Measurements from ENCODE around the gene COL21A1.

Gene COL21A1

GRCh38 chr6:56162081-56162480 is 85.3 kb downstream of the COL21A1 start:
- no peaks in the 10 kb centered on the region for H3K79me2 ChIP-seq (ENCODE audit: low read length)
- no peaks in the 10 kb centered on the region for H3K27me3 ChIP-seq (ENCODE audit: low read depth, low read length)
- H3K9me3 ChIP-seq (ENCODE audit: insufficient read depth, low read length): no peaks in the 10 kb centered on the region
- no peaks in the 10 kb centered on the region for H3K36me3 ChIP-seq (replicated peaks; ENCODE audit: low read depth, low read length)
- no peak overlapping the region; the same call in 1 of the 2 replicates for H2AFZ ChIP-seq (ENCODE audit: low read depth, low read length)
- no peak overlapping the region for H3K4me3 ChIP-seq (ENCODE audit: low read length)
- H3K4me2 ChIP-seq (ENCODE audit: low read length): no peak overlapping the region
- no peak overlapping the region for H3K27ac ChIP-seq (ENCODE audit: low read length)
- no peaks in the 10 kb centered on the region for H3K4me1 ChIP-seq (ENCODE audit: low read length)
- H4K20me1 ChIP-seq (ENCODE audit: insufficient read depth, low read length): no peaks in the 10 kb centered on the region
- no peak overlapping the region for H3K9ac ChIP-seq (ENCODE audit: low read length)
- TF ChIP-seq CTCF (IDR thresholded peaks at IDR 0.05; ENCODE audit: low read depth, low read length) (no peak), EZH2phosphoT487 (IDR thresholded peaks at IDR 0.05; ENCODE audit: low read depth) (no peak)

- H3K4me2 ChIP-seq (ENCODE audit: low read length): no peak overlapping the region
- H3K27me3 ChIP-seq (ENCODE audit: low read depth, low read length): no peaks in the 10 kb centered on the region
- TF ChIP-seq EZH2phosphoT487 (IDR thresholded peaks at IDR 0.05; ENCODE audit: low read depth) (no peak), CTCF (IDR thresholded peaks at IDR 0.05; ENCODE audit: low read depth, low read length) (no peak)
These were observed 86.9 kb downstream of the COL21A1 start for GRCh38 chr6:56160489-56160888.

GRCh38 chr6:56158571-56158970 is 88.8 kb downstream of the COL21A1 start:
- no peak for TF ChIP-seq CTCF (IDR thresholded peaks at IDR 0.05; ENCODE audit: low read depth, low read length)
- no peak for TF ChIP-seq EZH2phosphoT487 (IDR thresholded peaks at IDR 0.05; ENCODE audit: low read depth)
- no peak overlapping the region for H3K27ac ChIP-seq (ENCODE audit: low read length)
- H3K27me3 ChIP-seq (ENCODE audit: low read depth, low read length): no peaks in the 10 kb centered on the region
- H4K20me1 ChIP-seq (ENCODE audit: insufficient read depth, low read length): no peaks in the 10 kb centered on the region
- H3K9ac ChIP-seq (ENCODE audit: low read length): no peak overlapping the region
- no peaks in the 10 kb centered on the region for H3K36me3 ChIP-seq (replicated peaks; ENCODE audit: low read depth, low read length)
- H2AFZ ChIP-seq (ENCODE audit: low read depth, low read length): no peak overlapping the region
- H3K79me2 ChIP-seq (ENCODE audit: low read length): no peaks in the 10 kb centered on the region
- H3K9me3 ChIP-seq (ENCODE audit: insufficient read depth, low read length): peaks cover 4% of the 10 kb centered on the region; the same call in 1 of the 2 replicates
- no peak overlapping the region for H3K4me3 ChIP-seq (ENCODE audit: low read length)
- H3K4me2 ChIP-seq (ENCODE audit: low read length): no peak overlapping the region
- H3K4me1 ChIP-seq (ENCODE audit: low read length): no peaks in the 10 kb centered on the region

More at GRCh38 chr6:56160489-56160888, 86.9 kb downstream of the COL21A1 start:
- Histone ChIP-seq H3K4me1 (ENCODE audit: low read length) (no peaks in the 10 kb centered on the region), H3K36me3 (replicated peaks; ENCODE audit: low read depth, low read length) (no peaks in the 10 kb centered on the region), H4K20me1 (ENCODE audit: insufficient read depth, low read length) (no peaks in the 10 kb centered on the region), H2AFZ (ENCODE audit: low read depth, low read length) (no peak overlapping the region), H3K27ac (ENCODE audit: low read length) (no peak overlapping the region), H3K9me3 (ENCODE audit: insufficient read depth, low read length) (no peaks in the 10 kb centered on the region), H3K79me2 (ENCODE audit: low read length) (no peaks in the 10 kb centered on the region), H3K4me3 (ENCODE audit: low read length) (no peak overlapping the region), H3K9ac (ENCODE audit: low read length) (no peak overlapping the region)

GRCh38 chr6:56156643-56157042 is 90.7 kb downstream of the COL21A1 start:
- Histone ChIP-seq H3K4me2 (ENCODE audit: low read length) (no peak overlapping the region), H3K4me3 (ENCODE audit: low read length) (no peak overlapping the region), H3K4me1 (ENCODE audit: low read length) (no peaks in the 10 kb centered on the region), H3K79me2 (ENCODE audit: low read length) (no peaks in the 10 kb centered on the region), H3K27me3 (ENCODE audit: low read depth, low read length) (no peaks in the 10 kb centered on the region), H3K36me3 (replicated peaks; ENCODE audit: low read depth, low read length) (no peaks in the 10 kb centered on the region), H3K27ac (ENCODE audit: low read length) (no peak overlapping the region), H3K9ac (ENCODE audit: low read length) (no peak overlapping the region), H2AFZ (ENCODE audit: low read depth, low read length) (no peak overlapping the region), H4K20me1 (ENCODE audit: insufficient read depth, low read length) (no peaks in the 10 kb centered on the region), H3K9me3 (ENCODE audit: insufficient read depth, low read length) (peaks cover 4% of the 10 kb centered on the region; the same call in 1 of the 2 replicates)
- TF ChIP-seq EZH2phosphoT487 (IDR thresholded peaks at IDR 0.05; ENCODE audit: low read depth) (no peak), CTCF (IDR thresholded peaks at IDR 0.05; ENCODE audit: low read depth, low read length) (no peak)

Data from OCI-LY3 (cell line).